Stimulated activated naive B cell treated with anti-CD40 and anti-IgM and Interleukin-4, amounts not matched to agents 10 μg/mL and 1 μg/mL and 100 μg/mL, for 72 hours (primary cell): ENCODE data around the gene PCDHGA1.
A peak's percentile ranks its signal among the peaks of the same experiment; 100 is the strongest.

Experiments
- ATAC-seq, 2 donors: fragments of 150-1000 bp; cut with Tn5 transposase; replicated peaks; 2 replicates each; pipeline ENCODE4 v1.10.0; 2021; ENCODE audit warnings: moderate library complexity in 1 of 2
- DNase-seq: peaks from one replicate; pipeline ENCODE4 v3.0.0; 2021
- H3K27ac Mint-ChIP-seq: one replicate; pipeline ENCODE4 v1.8.0; 2022; ENCODE audit warnings: mild to moderate bottlenecking, mixed read lengths
- H3K27me3 Mint-ChIP-seq, 2 donors: one replicate each; pipeline ENCODE4 v1.8.0; 2022; ENCODE audit warnings: mixed read lengths in 2 of 2
- H3K36me3 Mint-ChIP-seq, 2 donors: one replicate each; pipeline ENCODE4 v1.8.0; 2022; ENCODE audit warnings: mixed read lengths in 2 of 2, mild to moderate bottlenecking in 1 of 2
- H3K4me1 Mint-ChIP-seq, 2 donors: one replicate each; pipeline ENCODE4 v1.8.0; 2022; ENCODE audit warnings: mixed read lengths in 2 of 2, mild to moderate bottlenecking in 1 of 2
- H3K4me3 Mint-ChIP-seq, 2 donors: one replicate each; pipeline ENCODE4 v1.8.0; 2022; ENCODE audit warnings: mild to moderate bottlenecking in 2 of 2, mixed read lengths in 2 of 2, moderate library complexity in 1 of 2
- H3K9me3 Mint-ChIP-seq, 2 donors: one replicate each; pipeline ENCODE4 v1.8.0; 2022; ENCODE audit warnings: mixed read lengths in 2 of 2, mild to moderate bottlenecking in 1 of 2

Gene PCDHGA1

GRCh38 chr5:141485321-141486055, 155.2 kb downstream of the PCDHGA1 start:
- DNase-seq: no peak
- Mint-ChIP-seq H3K4me3 (no peak overlapping the region), H3K4me1 (peaks cover 8 to 11% of the 10 kb centered on the region in 2 donors), H3K27me3 (peaks cover 79 to 85% of the 10 kb centered on the region in 2 donors), H3K9me3 (no peaks in the 10 kb centered on the region), H3K36me3 (no peaks in the 10 kb centered on the region), H3K27ac (no peak overlapping the region)
- ATAC-seq: no peak

GRCh38 chr5:141486091-141486490, 155.8 kb downstream of the PCDHGA1 start:
- Mint-ChIP-seq H3K9me3 (no peaks in the 10 kb centered on the region), H3K4me3 (no peak overlapping the region), H3K4me1 (peaks cover 9 to 11% of the 10 kb centered on the region in 2 donors), H3K27ac (no peak overlapping the region), H3K27me3 (peaks cover 79 to 86% of the 10 kb centered on the region in 2 donors), H3K36me3 (peaks cover 0 to 4% of the 10 kb centered on the region in 2 donors)
- DNase-seq: no peak
- no peak for ATAC-seq

GRCh38 chr5:141487131-141487530, 156.8 kb downstream of the PCDHGA1 start:
- H3K27me3 Mint-ChIP-seq: peaks cover 85 to 94% of the 10 kb centered on the region in 2 donors
- H3K9me3 Mint-ChIP-seq: no peaks in the 10 kb centered on the region
- H3K27ac Mint-ChIP-seq: no peak overlapping the region
- H3K4me3 Mint-ChIP-seq: no peak overlapping the region
- peaks cover 15 to 16% of the 10 kb centered on the region in 2 donors for H3K4me1 Mint-ChIP-seq
- peaks cover 0 to 6% of the 10 kb centered on the region in 2 donors for H3K36me3 Mint-ChIP-seq
- DNase-seq: no peak
- no peak for ATAC-seq

GRCh38 chr5:141488591-141489561, 158.6 kb downstream of the PCDHGA1 start, which contains the start of gene PCDHGC5:
TSS of gene PCDHGC5 (plus strand) at chr5:141489081. CDS start at chr5:141489241, 160 bp downstream.
- no peaks in the 10 kb centered on the region for H3K9me3 Mint-ChIP-seq
- peaks cover 18% of the 10 kb centered on the region in 2 donors for H3K4me1 Mint-ChIP-seq
- no peak within 1 kb of the TSS for H3K4me3 Mint-ChIP-seq
- ATAC-seq: no peak
- DNase-seq: no peak
- peaks cover 70 to 83% of the 10 kb centered on the region in 2 donors for H3K27me3 Mint-ChIP-seq
- peaks cover 0 to 7% of the 10 kb centered on the region in 2 donors for H3K36me3 Mint-ChIP-seq
- H3K27ac Mint-ChIP-seq: no peak within 1 kb of the TSS

- Mint-ChIP-seq H3K9me3 (no peaks in the 10 kb centered on the region), H3K4me1 (peaks cover 12% of the 10 kb centered on the region in 2 donors), H3K27me3 (peaks cover 61 to 83% of the 10 kb centered on the region in 2 donors), H3K4me3 (no peak overlapping the region), H3K27ac (no peak overlapping the region), H3K36me3 (peaks cover 0 to 7% of the 10 kb centered on the region in 2 donors)
- DNase-seq: no peak
- ATAC-seq: no peak
These were observed 159.5 kb downstream of the PCDHGA1 start for GRCh38 chr5:141489841-141490240.

- peaks cover 0 to 7% of the 10 kb centered on the region in 2 donors for H3K36me3 Mint-ChIP-seq
- H3K27ac Mint-ChIP-seq: no peak overlapping the region
- H3K4me3 Mint-ChIP-seq: no peak overlapping the region
- no peaks in the 10 kb centered on the region for H3K9me3 Mint-ChIP-seq
- peaks cover 58 to 83% of the 10 kb centered on the region in 2 donors for H3K27me3 Mint-ChIP-seq
- ATAC-seq (no peak), DNase-seq (no peak)
- H3K4me1 Mint-ChIP-seq: peaks cover 7 to 10% of the 10 kb centered on the region in 2 donors
These were observed 160.0 kb downstream of the PCDHGA1 start for GRCh38 chr5:141490271-141490670.

- peaks cover 58 to 83% of the 10 kb centered on the region in 2 donors for H3K27me3 Mint-ChIP-seq
- H3K9me3 Mint-ChIP-seq: no peaks in the 10 kb centered on the region
- ATAC-seq (no peak), DNase-seq (no peak)
- H3K4me3 Mint-ChIP-seq: no peak overlapping the region
- H3K36me3 Mint-ChIP-seq: peaks cover 0 to 7% of the 10 kb centered on the region in 2 donors
- H3K27ac Mint-ChIP-seq: no peak overlapping the region
- peaks cover 7 to 12% of the 10 kb centered on the region in 2 donors for H3K4me1 Mint-ChIP-seq
These were observed 160.5 kb downstream of the PCDHGA1 start for GRCh38 chr5:141490771-141491170.

- peak overlapping the region; percentile 84 for H3K27ac Mint-ChIP-seq
- H3K27me3 Mint-ChIP-seq: peaks cover 57 to 84% of the 10 kb centered on the region in 2 donors
- no peaks in the 10 kb centered on the region for H3K9me3 Mint-ChIP-seq
- ATAC-seq (no peak), DNase-seq (no peak)
- peaks cover 7 to 12% of the 10 kb centered on the region in 2 donors for H3K4me1 Mint-ChIP-seq
- H3K36me3 Mint-ChIP-seq: peaks cover 0 to 7% of the 10 kb centered on the region in 2 donors
- H3K4me3 Mint-ChIP-seq: peak overlapping the region; percentile 77 to 87
These were observed 161.2 kb downstream of the PCDHGA1 start for GRCh38 chr5:141491323-141492167.

- Mint-ChIP-seq H3K27me3 (peaks cover 49 to 81% of the 10 kb centered on the region in 2 donors), H3K27ac (peak overlapping the region; percentile 84), H3K9me3 (no peaks in the 10 kb centered on the region), H3K36me3 (peaks cover 0 to 7% of the 10 kb centered on the region in 2 donors), H3K4me3 (peak overlapping the region; percentile 77 to 87), H3K4me1 (peaks cover 7 to 12% of the 10 kb centered on the region in 2 donors)
- ATAC-seq (peak; percentile 64 to 67), DNase-seq (no peak)
These were observed 162.0 kb downstream of the PCDHGA1 start for GRCh38 chr5:141492168-141492885.

- DNase-seq (no peak), ATAC-seq (no peak)
- no peak overlapping the region for H3K27ac Mint-ChIP-seq
- peaks cover 7 to 12% of the 10 kb centered on the region in 2 donors for H3K4me1 Mint-ChIP-seq
- H3K9me3 Mint-ChIP-seq: no peaks in the 10 kb centered on the region
- peaks cover 0 to 11% of the 10 kb centered on the region in 2 donors for H3K36me3 Mint-ChIP-seq
- H3K4me3 Mint-ChIP-seq: no peak overlapping the region
- peaks cover 52 to 85% of the 10 kb centered on the region in 2 donors for H3K27me3 Mint-ChIP-seq
These were observed 163.4 kb downstream of the PCDHGA1 start for GRCh38 chr5:141493500-141494422.

- no peak for ATAC-seq
- DNase-seq: no peak
- Mint-ChIP-seq H3K27me3 (peaks cover 42 to 79% of the 10 kb centered on the region in 2 donors), H3K36me3 (peaks cover 0 to 11% of the 10 kb centered on the region in 2 donors), H3K27ac (no peak overlapping the region), H3K9me3 (no peaks in the 10 kb centered on the region), H3K4me1 (peaks cover 7 to 12% of the 10 kb centered on the region in 2 donors), H3K4me3 (no peak overlapping the region)
These were observed 164.6 kb downstream of the PCDHGA1 start for GRCh38 chr5:141494761-141495452.

- Mint-ChIP-seq H3K27me3 (peaks cover 37 to 74% of the 10 kb centered on the region in 2 donors), H3K4me3 (no peak overlapping the region), H3K27ac (no peak overlapping the region), H3K9me3 (no peaks in the 10 kb centered on the region), H3K36me3 (peaks cover 0 to 11% of the 10 kb centered on the region in 2 donors), H3K4me1 (peaks cover 7 to 12% of the 10 kb centered on the region in 2 donors)
- ATAC-seq (no peak), DNase-seq (no peak)
These were observed 165.1 kb downstream of the PCDHGA1 start for GRCh38 chr5:141495453-141495811.
